Measurements from ENCODE around the gene HLA-DQB1. TPM values are rescaled to one million over a fixed set of nuclear protein-coding genes. Genes with fewer than 3 reads are reported as not detected.

HLA-DQB1 gene
- total and polyA plus RNA-seq, 2 donors (not counting 3 experiments of a cell fraction or from before 2014, with no cell fraction given) = not detected

- Histone ChIP-seq H3K4me1 (ENCODE audit: control insufficient read depth, extremely low read depth, insufficient read depth, low read length) (no peaks in the 10 kb centered on the region), H3K79me2 (ENCODE audit: control insufficient read depth, insufficient read depth, low read length) (no peaks in the 10 kb centered on the region), H3K9me1 (replicated peaks; ENCODE audit: control insufficient read depth, extremely low read depth, insufficient read depth, low read length) (no peaks in the 10 kb centered on the region), H3K4me2 (ENCODE audit: insufficient read depth, low read length) (no peak overlapping the region), H2AFZ (ENCODE audit: low read depth, low read length) (no peak overlapping the region), H3K36me3 (ENCODE audit: control insufficient read depth in 2 of 2, extremely low read depth in 1 of 2, insufficient read depth in 2 of 2, low read length in 2 of 2) (no peaks in the 10 kb centered on the region), H3K9me3 (replicated peaks; ENCODE audit: control insufficient read depth, insufficient read depth, low read length) (no peaks in the 10 kb centered on the region), H3K27me3 (ENCODE audit: control insufficient read depth in 2 of 2, insufficient read depth in 2 of 2, low read length in 2 of 2) (no peaks in the 10 kb centered on the region), H3K27ac (ENCODE audit: insufficient read depth, low read depth, low read length) (no peak overlapping the region), H4K20me1 (replicated peaks; ENCODE audit: control insufficient read depth, extremely low read depth, insufficient read depth, low read length) (no peaks in the 10 kb centered on the region), H3K9ac (replicated peaks; ENCODE audit: extremely low read depth, insufficient read depth, low read length) (no peak overlapping the region), H3K4me3 (replicated peaks in 1 of 3; ENCODE audit: insufficient read depth in 1 of 3, low read depth in 1 of 3, low read length in 3 of 3) (no peak overlapping the region)
- intact Hi-C loops (cut with micrococcal nuclease) (no loop called here), dilution Hi-C loops (cut with MboI; ENCODE audit: extremely low pct_ligation_motif_present, low sequenced_read_pairs) (no loop called here)
- FAIRE-seq (no peak), DNase-seq (ENCODE audit: low read depth, low spot score) (no peak)
- no peak for TF ChIP-seq FOS (IDR thresholded peaks at IDR 0.05; ENCODE audit: borderline replicate concordance, insufficient read depth, low read length)
- no peak for TF ChIP-seq POLR2AphosphoS5 (IDR thresholded peaks at IDR 0.05; ENCODE audit: insufficient read depth, low read depth, low read length)
- no peak for TF ChIP-seq MAX (IDR thresholded peaks at IDR 0.05; ENCODE audit: insufficient read depth, insufficient read length)
- TF ChIP-seq POLR2A (IDR thresholded peaks at IDR 0.05; ENCODE audit: low read depth, low read length) = no peak
- TF ChIP-seq MYC (IDR thresholded peaks at IDR 0.05; ENCODE audit: low read depth, low read length) = no peak
- no peak for TF ChIP-seq CTCF (IDR thresholded peaks at IDR 0.05; ENCODE audit: extremely low read depth in 1 of 2, insufficient read depth in 1 of 2, low read depth in 1 of 2, low read length in 2 of 2)
- TF ChIP-seq EZH2 (IDR thresholded peaks at IDR 0.05; ENCODE audit: borderline replicate concordance, low read depth, low read length, severe bottlenecking) = no peak
- TF ChIP-seq JUN (IDR thresholded peaks at IDR 0.05; ENCODE audit: borderline replicate concordance, insufficient read depth, insufficient read length, low read depth) = no peak
- TF ChIP-seq GATA2 (IDR thresholded peaks at IDR 0.05; ENCODE audit: insufficient read depth, insufficient read length, low read depth, low read length) = no peak
- BruUV-seq (replicated peaks) = no TSS peak
- CTCF ChIA-PET = no interaction called here
- POLR2A ChIA-PET = no interaction called here
These were observed 39.2 kb downstream of the HLA-DQB1 start for GRCh38 chr6:32627249-32627648.
